LoVo (cell line): ENCODE data around the gene CPT1B.
A peak's percentile ranks its signal among the peaks of the same experiment; 100 is the strongest.
"Not testable (repeated sequence)": the region's sequence is repeated elsewhere in the genome, so short reads cannot be mapped to it uniquely, and the experiment has no call there.

Experiments used
- DNase-seq: peaks from one replicate; pipeline ENCODE4 v3.0.0-alpha.2; 2016; ENCODE audit warnings: low spot score

The CPT1B gene

GRCh38 chr22:50545522-50546325, 32.5 kb downstream of the CPT1B start, which contains the start of gene KLHDC7B:
KLHDC7B (plus strand) TSS chr22:50545899; CDS start chr22:50546244, 345 bp downstream.
- DNase-seq: no peak

- DNase-seq: peak; percentile 38
Observed at GRCh38 chr22:50544746-50545253, 33.4 kb downstream of the CPT1B start.

GRCh38 chr22:50544078-50544745, 34.0 kb downstream of the CPT1B start:
- DNase-seq: peak; percentile 84

GRCh38 chr22:50542416-50542927, 35.8 kb downstream of the CPT1B start:
- DNase-seq: no peak

GRCh38 chr22:50541667-50542026, 36.6 kb downstream of the CPT1B start:
- DNase-seq: peak; percentile 74

- no peak for DNase-seq
Observed at GRCh38 chr22:50540381-50540780, 37.8 kb downstream of the CPT1B start.

GRCh38 chr22:50537765-50538164, 40.5 kb downstream of the CPT1B start:
- no peak for DNase-seq

- no peak for DNase-seq
Observed at GRCh38 chr22:50536226-50536625, 42.0 kb downstream of the CPT1B start.

GRCh38 chr22:50535113-50535512, 43.1 kb downstream of the CPT1B start:
- no peak for DNase-seq

GRCh38 chr22:50533856-50534711, 44.1 kb downstream of the CPT1B start:
- not testable (repeated sequence) for DNase-seq

- DNase-seq: no peak
Observed at GRCh38 chr22:50532824-50533796, 45.1 kb downstream of the CPT1B start.

GRCh38 chr22:50531962-50532674, 46.1 kb downstream of the CPT1B start:
- DNase-seq: peak; percentile 28

- peak; percentile 68 for DNase-seq
Observed at GRCh38 chr22:50531546-50531961, 46.7 kb downstream of the CPT1B start.

GRCh38 chr22:50530877-50531545, 47.2 kb downstream of the CPT1B start:
- peak; percentile 84 for DNase-seq

- DNase-seq: no peak
Observed at GRCh38 chr22:50530580-50530876, 47.7 kb downstream of the CPT1B start.

- DNase-seq: peak; percentile 81
Observed at GRCh38 chr22:50529897-50530579, 48.2 kb downstream of the CPT1B start, which contains the start of gene TYMP. TYMP (minus strand) TSS chr22:50530012; CDS start chr22:50529709, 303 bp downstream.

- DNase-seq: no peak
Observed at GRCh38 chr22:50529416-50529896, 48.8 kb downstream of the CPT1B start.

- no peak for DNase-seq
Observed at GRCh38 chr22:50528682-50529415, 49.4 kb downstream of the CPT1B start.
